ENCODE results near the gene SEM1. TPM values are rescaled to one million over a fixed set of nuclear protein-coding genes. Genes with fewer than 3 reads are reported as not detected.
"Not testable (repeated sequence)": the region's sequence is repeated elsewhere in the genome, so short reads cannot be mapped to it uniquely, and the experiment has no call there.

SEM1 gene
- total RNA-seq (100 to 1,000 TPM in 1 of 9 donors, 10 to 100 TPM in 7, 1 to 10 TPM in 1; 8.9 to 145 (median 48.7) TPM), polyA plus RNA-seq (100 to 1,000 TPM; 112 to 483 (median 200) TPM)
- long read RNA-seq, donor 1, transcript SEM1-209 (2 exons, 2,773 nt), result minor isoform, 35 of 417 reads
- long read RNA-seq, donor 1, transcript SEM1-201 (3 exons, 1,314 nt), result major isoform, 370 of 417 reads
- long read RNA-seq, donor 1, partial matches to known transcripts, result 11 of 417 reads
- long read RNA-seq, donor 1, other reads (novel, unspliced or antisense), result 0 of 417 reads
- long read RNA-seq, donor 2, transcript SEM1-209 (2 exons, 2,773 nt), result minor isoform, 18 of 224 reads
- long read RNA-seq, donor 2, transcript SEM1-201 (3 exons, 1,314 nt), result major isoform, 205 of 224 reads
- long read RNA-seq, donor 2, partial matches to known transcripts, result 0 of 224 reads
- long read RNA-seq, donor 2, other reads (novel, unspliced or antisense), result 0 of 224 reads
- long read RNA-seq, donor 3, transcript SEM1-201 (3 exons, 1,314 nt), result major isoform, 291 of 324 reads
- long read RNA-seq, donor 3, transcript SEM1-209 (2 exons, 2,773 nt), result minor isoform, 20 of 324 reads
- long read RNA-seq, donor 3, partial matches to known transcripts, result 7 of 324 reads
- long read RNA-seq, donor 3, other reads (novel, unspliced or antisense), result 5 of 324 reads
- long read RNA-seq, donor 4, transcript SEM1-201 (3 exons, 1,314 nt), result major isoform, 240 of 245 reads
- long read RNA-seq, donor 4, partial matches to known transcripts, result 0 of 245 reads
- long read RNA-seq, donor 4, other reads (novel, unspliced or antisense), result 4 of 245 reads
- long read RNA-seq, donor 5, transcript SEM1-201 (3 exons, 1,314 nt), result major isoform, 199 of 217 reads
- long read RNA-seq, donor 5, partial matches to known transcripts, result 10 of 217 reads
- long read RNA-seq, donor 5, other reads (novel, unspliced or antisense), result 2 of 217 reads
- long read RNA-seq, donor 6, transcript SEM1-201 (3 exons, 1,314 nt), result major isoform, 146 of 146 reads
- long read RNA-seq, donor 6, partial matches to known transcripts, result 0 of 146 reads
- long read RNA-seq, donor 6, other reads (novel, unspliced or antisense), result 0 of 146 reads
- long read RNA-seq, donor 7, transcript SEM1-201 (3 exons, 1,314 nt), result major isoform, 175 of 186 reads
- long read RNA-seq, donor 7, transcript SEM1-209 (2 exons, 2,773 nt), result minor isoform, 10 of 186 reads
- long read RNA-seq, donor 7, partial matches to known transcripts, result 0 of 186 reads
- long read RNA-seq, donor 7, other reads (novel, unspliced or antisense), result 0 of 186 reads
- long read RNA-seq, donor 8, transcript SEM1-201 (3 exons, 1,314 nt), result major isoform, 275 of 296 reads
- long read RNA-seq, donor 8, transcript SEM1-209 (2 exons, 2,773 nt), result minor isoform, 20 of 296 reads
- long read RNA-seq, donor 8, partial matches to known transcripts, result 0 of 296 reads
- long read RNA-seq, donor 8, other reads (novel, unspliced or antisense), result 0 of 296 reads
- long read RNA-seq, donor 9, transcript SEM1-209 (2 exons, 2,773 nt), result minor isoform, 19 of 268 reads
- long read RNA-seq, donor 9, transcript SEM1-201 (3 exons, 1,314 nt), result major isoform, 247 of 268 reads
- long read RNA-seq, donor 9, partial matches to known transcripts, result 0 of 268 reads
- long read RNA-seq, donor 9, other reads (novel, unspliced or antisense), result 0 of 268 reads
- long read RNA-seq, donor 10, transcript SEM1-201 (3 exons, 1,314 nt), result major isoform, 114 of 117 reads
- long read RNA-seq, donor 10, partial matches to known transcripts, result 0 of 117 reads
- long read RNA-seq, donor 10, other reads (novel, unspliced or antisense), result 0 of 117 reads

GRCh38 chr7:96709381-96710228 is at the start of gene SEM1:
Gene SEM1 (minus strand): TSS chr7:96709846. CDS start chr7:96709763, 83 bp downstream.
- Histone ChIP-seq H3K36me3 (replicated peaks in 1 of 2) (no peaks in the 10 kb centered on the region), H3K4me1 (replicated peaks in 1 of 2) (peaks cover 4 to 29% of the 10 kb centered on the region in 2 donors), H3K9me3 (replicated peaks in 1 of 3) (no peaks in the 10 kb centered on the region), H3K4me3 (peak within 1 kb of the TSS; percentile 61 to 96 (median 78)), H3K27ac (peak within 1 kb of the TSS; percentile 83 to 93 (median 90)), H3K27me3 (no peaks in the 10 kb centered on the region)
- 0 to 2% (median 1%) methylated on average over 27 to 46 of the region's 46 CpGs for WGBS, 4 donors
- intact Hi-C loops (cut with DNase I), result no loop called here
- TF ChIP-seq CTCF (IDR thresholded peaks at IDR 0.05), result no peak
- TF ChIP-seq POLR2A (IDR thresholded peaks at IDR 0.05), result peak in 1 of 2 donors; percentile 66
- DNase-seq, result peak; percentile 85 to 93 (median 89)

GRCh38 chr7:96757880-96758279 is 48.2 kb upstream of the SEM1 start:
- H3K36me3 ChIP-seq (replicated peaks in 1 of 2); intact Hi-C loops (cut with DNase I): not testable (repeated sequence)
- 57 to 78% (median 75%) methylated on average over 1 of the region's 1 CpG for WGBS, 4 donors

GRCh38 chr7:96747418-96747940 is 37.8 kb upstream of the SEM1 start:
- Histone ChIP-seq H3K9me3 (replicated peaks in 1 of 3) (no peaks in the 10 kb centered on the region), H3K36me3 (replicated peaks in 1 of 2) (no peaks in the 10 kb centered on the region), H3K4me3 (no peak overlapping the region), H3K4me1 (replicated peaks in 1 of 2) (peaks cover 4 to 6% of the 10 kb centered on the region in 2 donors), H3K27ac (peak overlapping the region in 1 of 5 donors; percentile 40), H3K27me3 (no peaks in the 10 kb centered on the region)
- TF ChIP-seq CTCF (IDR thresholded peaks at IDR 0.05), result no peak
- TF ChIP-seq POLR2A (IDR thresholded peaks at IDR 0.05), result no peak
- WGBS, 4 donors, result 54 to 73% (median 70%) methylated on average over 2 of the region's 2 CpGs
- intact Hi-C loops (cut with DNase I), result no loop called here
- DNase-seq, result peak in 4 of 7 donors; percentile 21 to 37 (median 32)

More at GRCh38 chr7:96757880-96758279, 48.2 kb upstream of the SEM1 start:
- not testable (repeated sequence) for H3K27me3 ChIP-seq; H3K27ac ChIP-seq; H3K4me3 ChIP-seq; H3K4me1 ChIP-seq (replicated peaks in 1 of 2); DNase-seq; H3K9me3 ChIP-seq (replicated peaks in 1 of 3)

Measured in adrenal gland (tissue), 19 donors.